ENCODE results near the gene PDE6A. TPM values are rescaled to one million over a fixed set of nuclear protein-coding genes. Genes with fewer than 3 reads are reported as not detected.
"Not testable (repeated sequence)": the region's sequence is repeated elsewhere in the genome, so short reads cannot be mapped to it uniquely, and the experiment has no call there.

The PDE6A gene
- total RNA-seq, 1 donor from 2014 or later = 0.35 TPM

- no peak for DNase-seq (ENCODE audit: low read depth)
Observed at GRCh38 chr5:149953436-149954121, 9.0 kb upstream of the PDE6A start.

GRCh38 chr5:149951138-149951749, 6.7 kb upstream of the PDE6A start:
- DNase-seq (ENCODE audit: low read depth) = no peak

- DNase-seq (ENCODE audit: low read depth) = no peak
Observed at GRCh38 chr5:149948993-149949392, 4.4 kb upstream of the PDE6A start.

- DNase-seq (ENCODE audit: low read depth) = no peak
Observed at GRCh38 chr5:149946118-149946517, 1.5 kb upstream of the PDE6A start.

GRCh38 chr5:149943177-149943949, 1.2 kb downstream of the PDE6A start:
- not testable (repeated sequence) for DNase-seq (ENCODE audit: low read depth)

- DNase-seq (ENCODE audit: low read depth) = not testable (repeated sequence)
Observed at GRCh38 chr5:149942741-149943169, 1.8 kb downstream of the PDE6A start.

- DNase-seq (ENCODE audit: low read depth) = no peak
Observed at GRCh38 chr5:149942199-149942598, 2.4 kb downstream of the PDE6A start.

- DNase-seq (ENCODE audit: low read depth) = no peak
Observed at GRCh38 chr5:149941795-149942194, 2.8 kb downstream of the PDE6A start.

GRCh38 chr5:149940941-149941644, 3.5 kb downstream of the PDE6A start:
- no peak for DNase-seq (ENCODE audit: low read depth)

- no peak for DNase-seq (ENCODE audit: low read depth)
Observed at GRCh38 chr5:149940077-149940574, 4.5 kb downstream of the PDE6A start.

- DNase-seq (ENCODE audit: low read depth) = no peak
Observed at GRCh38 chr5:149939546-149939945, 5.0 kb downstream of the PDE6A start.

- DNase-seq (ENCODE audit: low read depth) = peak; percentile 88
Observed at GRCh38 chr5:149938791-149939358, 5.7 kb downstream of the PDE6A start.

GRCh38 chr5:149938279-149938678, 6.3 kb downstream of the PDE6A start:
- peak; percentile 98 for DNase-seq (ENCODE audit: low read depth)

- DNase-seq (ENCODE audit: low read depth) = no peak
Observed at GRCh38 chr5:149937610-149938009, 7.0 kb downstream of the PDE6A start.

GRCh38 chr5:149936700-149937091, 7.9 kb downstream of the PDE6A start:
- DNase-seq (ENCODE audit: low read depth) = no peak

GRCh38 chr5:149936044-149936699, 8.4 kb downstream of the PDE6A start:
- no peak for DNase-seq (ENCODE audit: low read depth)

- DNase-seq (ENCODE audit: low read depth) = no peak
Observed at GRCh38 chr5:149935431-149935901, 9.1 kb downstream of the PDE6A start.

- peak; percentile 73 for DNase-seq (ENCODE audit: low read depth)
Observed at GRCh38 chr5:149932445-149933350, 11.9 kb downstream of the PDE6A start.

GRCh38 chr5:149931992-149932436, 12.6 kb downstream of the PDE6A start:
- peak; percentile 62 for DNase-seq (ENCODE audit: low read depth)

All from myocyte (in vitro differentiated cells).